ENCODE measurements around the gene PCDHGC4.

PCDHGC4 gene

GRCh38 chr5:141512911-141513626, 28.2 kb downstream of the PCDHGC4 start:
- peak overlapping the region; percentile 66 to 71 for H3K4me3 ChIP-seq
- no peaks in the 10 kb centered on the region for H3K9me3 ChIP-seq
- intact Hi-C loops (cut with DNase I; ENCODE audit: low total_unique reads): loop anchor here (5.0 to 10.0 kb wide), 3 partner anchors 36 to 1108 kb away; partner anchors contain the start of genes ANKHD1 and PCDHGC3
- H3K27ac ChIP-seq: peak overlapping the region; percentile 91 to 95
- H3K36me3 ChIP-seq: peaks cover 0 to 32% (median 12%) of the 10 kb centered on the region in 3 donors
- peaks cover 0 to 68% (median 49%) of the 10 kb centered on the region in 4 donors for H3K4me1 ChIP-seq
- DNase-seq: peak; percentile 48 to 76
- TF ChIP-seq CTCF (IDR thresholded peaks at IDR 0.05): no peak
- H3K27me3 ChIP-seq: no peaks in the 10 kb centered on the region

- Histone ChIP-seq H3K36me3 (peaks cover 0 to 32% (median 12%) of the 10 kb centered on the region in 3 donors), H3K9me3 (no peaks in the 10 kb centered on the region), H3K27me3 (no peaks in the 10 kb centered on the region), H3K4me1 (peaks cover 0 to 60% (median 43%) of the 10 kb centered on the region in 4 donors), H3K4me3 (peak overlapping the region; percentile 66 to 71), H3K27ac (peak overlapping the region; percentile 91 to 95)
- TF ChIP-seq CTCF (IDR thresholded peaks at IDR 0.05): no peak
- DNase-seq: peak; percentile 87 to 95
- intact Hi-C loops (cut with DNase I; ENCODE audit: low total_unique reads): loop anchor here (5.0 to 10.0 kb wide), 3 partner anchors 36 to 1109 kb away; partner anchors contain the start of genes ANKHD1 and PCDHGC3
These were observed 28.9 kb downstream of the PCDHGC4 start for GRCh38 chr5:141513627-141514329.

DNA sequence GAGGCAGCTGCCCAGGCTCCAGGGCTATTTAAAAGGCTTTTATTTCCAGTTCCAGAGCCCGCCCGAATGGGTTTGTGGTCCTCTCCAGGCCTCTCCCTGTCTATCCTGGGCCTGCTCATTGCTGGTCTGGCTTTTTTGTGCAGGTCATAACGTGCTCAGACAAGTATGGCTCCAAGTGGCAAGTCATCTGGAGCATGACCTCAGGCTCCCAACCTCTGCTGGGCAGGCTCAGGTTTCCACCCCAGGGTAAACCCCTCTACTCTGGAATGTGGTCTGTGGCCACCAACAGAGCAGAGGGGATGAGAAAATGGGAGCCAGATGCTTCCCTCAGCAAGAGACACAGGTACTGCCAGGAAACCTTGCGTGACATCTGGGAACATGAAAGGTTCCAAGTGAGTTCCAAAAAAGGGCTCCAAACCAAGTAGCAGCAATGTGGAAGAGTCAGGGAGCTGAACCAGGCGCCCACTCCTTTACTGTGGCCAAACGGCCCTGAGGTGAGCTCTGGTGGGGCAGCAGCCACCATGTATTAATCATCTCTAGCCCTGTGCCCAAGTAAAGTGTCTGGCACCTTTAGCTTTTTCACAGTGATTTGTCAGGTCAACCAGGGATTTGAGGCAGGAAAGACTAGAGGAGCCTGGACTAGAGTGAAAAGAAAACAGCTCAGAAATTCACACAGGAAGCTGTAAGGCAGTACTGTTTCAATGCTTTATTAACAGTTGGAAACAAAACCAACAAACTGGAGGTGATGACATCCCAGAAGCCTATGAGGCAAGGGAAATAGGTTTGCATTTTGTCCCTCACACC, 29.7 kb downstream of the PCDHGC4 start:
- Histone ChIP-seq H3K36me3 (peaks cover 0 to 38% (median 18%) of the 10 kb centered on the region in 3 donors), H3K9me3 (no peaks in the 10 kb centered on the region), H3K4me3 (peak overlapping the region; percentile 66 to 71), H3K27me3 (no peaks in the 10 kb centered on the region), H3K4me1 (peaks cover 0 to 53% (median 38%) of the 10 kb centered on the region in 4 donors), H3K27ac (peak overlapping the region; percentile 91 to 95)
- intact Hi-C loops (cut with DNase I; ENCODE audit: low total_unique reads): loop anchor here (5.0 to 10.0 kb wide), 3 partner anchors 37 to 1110 kb away; partner anchors contain the start of genes ANKHD1 and PCDHGC3
- DNase-seq: no peak
- TF ChIP-seq CTCF (IDR thresholded peaks at IDR 0.05): no peak

DNA sequence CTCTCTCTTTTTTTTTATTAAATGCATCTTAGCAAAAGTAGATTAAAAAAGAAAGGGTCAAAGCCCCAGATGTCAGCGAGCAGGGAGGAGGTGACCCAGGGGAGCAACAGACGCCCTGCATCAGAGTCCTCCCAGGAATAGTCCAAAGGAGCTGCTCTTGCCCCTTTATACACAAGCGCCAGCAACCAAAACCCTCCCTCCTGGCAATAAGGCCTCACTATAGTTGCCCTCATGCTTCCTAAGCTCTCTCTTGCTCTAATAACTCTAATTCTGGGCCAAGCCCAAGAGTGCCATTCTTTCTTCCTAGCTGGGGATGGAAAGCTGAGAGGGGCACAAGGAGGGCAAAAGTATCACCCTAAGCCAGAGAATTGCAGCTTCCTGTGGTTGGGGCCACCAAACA, 30.3 kb downstream of the PCDHGC4 start:
- Histone ChIP-seq H3K27me3 (no peaks in the 10 kb centered on the region), H3K4me1 (peaks cover 0 to 47% (median 33%) of the 10 kb centered on the region in 4 donors), H3K36me3 (peaks cover 0 to 38% (median 18%) of the 10 kb centered on the region in 3 donors), H3K4me3 (no peak overlapping the region), H3K27ac (peak overlapping the region; percentile 91 to 95), H3K9me3 (no peaks in the 10 kb centered on the region)
- TF ChIP-seq CTCF (IDR thresholded peaks at IDR 0.05): no peak
- intact Hi-C loops (cut with DNase I; ENCODE audit: low total_unique reads): loop anchor here (10.0 kb wide), 1 partner anchor 1110 kb away; the partner anchor contains the start of gene ANKHD1
- DNase-seq: no peak

All from tibial artery (tissue), 4 donors.